Thoracic aorta (tissue), 2 donors: ENCODE data around the gene GJB6. TPM values are rescaled to one million over a fixed set of nuclear protein-coding genes. Genes with fewer than 3 reads are reported as not detected.

Experiments
- ATAC-seq: fragments of 150-250 bp; one replicate; pipeline ENCODE4 v1.8.0; 2017; ENCODE audit warnings: low read depth; ENCODE audit not compliant: insufficient number of reproducible peaks, low FRiP score
- DNase-seq: peaks from one replicate; pipeline ENCODE4 v3.0.0-alpha.2; 2020; ENCODE audit warnings: low spot score
- H3K27ac ChIP-seq, 2 donors: fragments of 200-600 bp; sonication (generic); 1 replicate in 1 of 2; 2 replicates in 1 of 2; pipeline ENCODE4 v1.5.1; 2016; ENCODE audit warnings: mild to moderate bottlenecking in 2 of 2, moderate library complexity in 2 of 2
- H3K27me3 ChIP-seq: fragments of 200-600 bp; sonication (generic); replicated peaks from 2 replicates; pipeline ENCODE4 v1.6.0; 2016; ENCODE audit warnings: mild to moderate bottlenecking; ENCODE audit not compliant: insufficient read depth
- H3K36me3 ChIP-seq: fragments of 200-600 bp; sonication (generic); one replicate; pipeline ENCODE4 v1.5.1; 2016
- H3K4me1 ChIP-seq, 2 donors: fragments of 200-600 bp; sonication (generic); 1 replicate in 1 of 2; 2 replicates in 1 of 2; pipeline versions ENCODE4 v1.5.1 to v1.6.0; 2016; ENCODE audit warnings: low read depth in 2 of 2, mild to moderate bottlenecking in 1 of 2; ENCODE audit not compliant: control insufficient read depth in 1 of 2
- H3K4me3 ChIP-seq: fragments of 200-600 bp; sonication (generic); 2 replicates; pipeline ENCODE4 v1.5.1; 2016; ENCODE audit warnings: mild to moderate bottlenecking
- H3K9me3 ChIP-seq: fragments of 200-600 bp; sonication (generic); 2 replicates; pipeline ENCODE4 v1.5.1; 2016
- CTCF ChIP-seq: fragments of 200-600 bp; sonication (generic); IDR thresholded peaks from one replicate; pipeline ENCODE4 v1.5.1; 2019; ENCODE audit warnings: antibody characterized with exemption
- total RNA-seq, 2 donors: library from RNA; depleted of rRNA; stranded (reverse); fragments of >200 nt; gene quantifications; one replicate each; pipeline versions ENCODE4 v1.1.0 to v1.2.3, GENCODE V29; 2016

The GJB6 gene
- total RNA-seq, 2 donors from 2014 or later = not detected

GRCh38 chr13:20209948-20210347 lies 22.2 kb downstream of the GJB6 start:
- Histone ChIP-seq H3K36me3 (no peaks in the 10 kb centered on the region), H3K4me1 (no peaks in the 10 kb centered on the region), H3K27ac (no peak overlapping the region), H3K9me3 (no peaks in the 10 kb centered on the region), H3K4me3 (no peak overlapping the region), H3K27me3 (no peaks in the 10 kb centered on the region)
- TF ChIP-seq CTCF = no peak
- DNase-seq (no peak), ATAC-seq (no peak)

DNA sequence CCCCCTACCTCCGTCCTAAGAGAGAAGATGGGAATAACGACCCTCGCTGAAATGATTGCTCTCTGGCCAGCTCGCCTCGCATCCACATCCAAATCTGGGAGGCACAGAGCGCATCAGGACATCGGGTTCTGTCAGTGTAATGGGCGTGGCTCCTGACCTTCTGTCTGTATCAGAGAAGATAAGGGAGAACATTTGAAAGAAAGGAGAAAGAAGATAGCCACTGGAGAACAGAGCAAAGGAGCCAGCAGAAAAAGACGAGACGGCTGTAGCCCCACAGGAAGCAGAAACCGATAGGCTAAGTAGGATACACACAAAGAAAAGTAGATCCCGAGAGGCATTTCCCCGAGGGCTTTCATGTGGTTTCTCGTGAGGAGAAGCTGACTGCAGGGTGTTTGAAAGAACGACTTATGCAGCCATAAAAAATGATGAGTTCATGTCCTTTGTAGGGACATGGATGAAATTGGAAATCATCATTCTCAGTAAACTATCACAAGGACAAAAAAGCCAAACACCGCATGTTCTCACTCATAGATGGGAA lies 25.4 kb downstream of the GJB6 start:
- H3K4me1 ChIP-seq = no peaks in the 10 kb centered on the region
- peaks cover under 1% of the 10 kb centered on the region for H3K9me3 ChIP-seq
- H3K27me3 ChIP-seq = no peaks in the 10 kb centered on the region
- H3K36me3 ChIP-seq = no peaks in the 10 kb centered on the region
- no peak overlapping the region for H3K4me3 ChIP-seq
- ATAC-seq (no peak), DNase-seq (no peak)
- H3K27ac ChIP-seq = no peak overlapping the region
- no peak for TF ChIP-seq CTCF

DNA sequence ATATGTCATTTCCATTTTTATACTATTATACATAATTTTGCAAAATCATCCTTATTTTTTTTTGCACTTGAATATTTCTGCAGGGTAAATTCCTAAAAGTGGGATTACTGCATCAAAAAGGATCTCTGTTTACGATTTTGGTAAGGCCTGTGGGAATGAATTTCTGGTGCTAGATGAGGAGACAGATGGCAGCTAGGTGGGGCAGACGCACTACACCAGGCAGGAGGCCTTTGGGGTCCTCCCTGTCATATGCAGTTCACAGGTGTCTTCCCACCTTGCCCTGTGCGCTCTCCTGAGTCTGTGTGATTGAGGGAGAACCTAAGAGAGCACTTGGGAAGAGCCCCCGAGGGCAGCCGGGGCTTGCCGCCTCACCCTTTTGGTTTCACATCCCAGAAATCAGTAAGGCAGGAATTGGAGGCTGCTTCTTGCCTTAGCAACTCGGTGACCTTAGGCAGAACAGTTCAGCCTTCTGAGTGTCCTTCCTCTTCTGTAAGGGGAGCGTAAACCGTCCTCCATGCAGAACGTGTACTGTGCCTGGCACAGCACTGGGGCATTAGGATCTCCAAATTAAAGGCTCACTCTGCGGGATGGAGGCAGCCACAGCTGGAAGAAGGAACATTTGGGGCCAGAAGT lies 25.9 kb downstream of the GJB6 start:
- ATAC-seq = no peak

DNA sequence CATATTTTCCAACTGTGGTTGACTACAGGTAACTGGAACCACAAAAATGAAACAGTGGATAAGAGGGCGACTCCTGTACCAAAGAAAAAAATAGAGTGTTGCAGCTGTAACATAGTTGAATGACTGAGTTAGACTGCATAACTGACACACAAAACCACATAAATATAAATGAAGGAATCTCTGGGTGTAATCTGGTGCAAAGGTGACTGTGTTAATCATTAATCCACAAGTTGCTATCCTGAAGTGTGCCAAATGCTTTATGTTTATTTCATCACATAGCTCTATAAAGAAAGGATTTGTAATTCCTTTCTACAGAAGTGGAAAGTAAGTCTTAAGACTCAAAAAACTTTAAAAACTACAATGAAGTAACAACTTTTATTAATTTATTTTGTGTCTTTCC lies 33.3 kb downstream of the GJB6 start:
- peaks cover 5% of the 10 kb centered on the region for H3K9me3 ChIP-seq
- H3K36me3 ChIP-seq = no peaks in the 10 kb centered on the region
- H3K4me3 ChIP-seq = no peak overlapping the region
- no peak for TF ChIP-seq CTCF
- DNase-seq (no peak), ATAC-seq (no peak)
- peaks cover 5 to 12% of the 10 kb centered on the region in 2 donors for H3K4me1 ChIP-seq
- H3K27me3 ChIP-seq = peaks cover 8% of the 10 kb centered on the region
- H3K27ac ChIP-seq = no peak overlapping the region

More for the DNA sequence above, 25.9 kb downstream of the GJB6 start:
- H3K4me3 ChIP-seq = no peak overlapping the region
- peaks cover 5% of the 10 kb centered on the region for H3K9me3 ChIP-seq
- H3K27me3 ChIP-seq = no peaks in the 10 kb centered on the region
- TF ChIP-seq CTCF = no peak
- DNase-seq = no peak
- H3K4me1 ChIP-seq = no peaks in the 10 kb centered on the region
- no peak overlapping the region for H3K27ac ChIP-seq
- H3K36me3 ChIP-seq = no peaks in the 10 kb centered on the region

DNA sequence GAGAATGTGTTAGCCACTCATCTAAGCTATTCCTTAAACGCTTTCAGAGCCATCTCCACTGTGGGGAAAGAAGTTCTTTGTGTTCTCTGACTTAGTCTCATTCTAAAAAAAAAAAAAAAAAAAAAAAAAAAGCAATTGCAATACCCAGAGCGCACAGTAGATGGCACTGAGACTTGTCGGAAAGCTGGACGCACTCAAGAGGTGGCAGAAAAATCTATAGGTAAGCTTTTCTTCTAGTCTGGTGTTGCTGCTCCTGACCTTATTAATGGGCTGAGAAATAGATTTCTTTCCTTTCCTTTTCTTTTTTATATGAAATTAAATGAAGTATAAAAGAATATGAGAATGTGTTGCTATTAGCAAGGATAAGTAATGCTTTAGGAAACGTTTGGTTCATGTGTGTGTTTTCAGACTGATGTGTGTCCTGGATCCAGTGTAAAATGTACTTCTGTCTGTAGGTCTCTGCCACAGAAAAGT lies 34.7 kb downstream of the GJB6 start:
- H3K27me3 ChIP-seq = peaks cover 17% of the 10 kb centered on the region
- H3K4me1 ChIP-seq = peaks cover 19 to 25% of the 10 kb centered on the region in 2 donors
- no peak overlapping the region for H3K27ac ChIP-seq
- DNase-seq (no peak), ATAC-seq (no peak)
- H3K36me3 ChIP-seq = no peaks in the 10 kb centered on the region
- TF ChIP-seq CTCF = peak; percentile 52
- no peak overlapping the region for H3K4me3 ChIP-seq
- peaks cover 5% of the 10 kb centered on the region for H3K9me3 ChIP-seq
